HepG2 (cell line): ENCODE results near the gene LHFPL2. TPM values are rescaled to one million over a fixed set of nuclear protein-coding genes. Genes with fewer than 3 reads are reported as not detected.

Source experiments
- ATAC-seq: fragments of 200-7000 bp; cut with Tn5 transposase; 3 replicates; pipeline ENCODE4 v1.9.1; 2020; ENCODE audit warnings: mild to moderate bottlenecking, moderate library complexity
- BruUV-seq: library from RNA; stranded (reverse); fragments of 400-500 nt; replicated peaks from 2 replicates; lab custom pipeline; 2021; lab: Mats Ljungman, UMichigan
- CTCF ChIA-PET: fragments of 300-600 bp; formaldehyde crosslinking; extraction: SDS; loops from one replicate; lab custom pipeline; 2021; ENCODE audit warnings: low total read pairs, inconsistent platforms, low intra/inter-chr PET ratio; lab: Yijun Ruan, JAX
- POLR2A ChIA-PET: fragments of 350-600 bp; sonication (Branson Sonifier 250); formaldehyde crosslinking; loops from one replicate; lab custom pipeline; 2020; ENCODE audit warnings: antibody characterized with exemption, inconsistent platforms; lab: Yijun Ruan, JAX
- DNase-seq: peaks from one replicate; pipeline ENCODE4 v3.0.0-alpha.2; 2015; ENCODE audit warnings: low spot score
- FAIRE-seq: peaks from 3 replicates; lab custom pipeline; 2011; peaks lifted over from hg19 to GRCh38; lab: Jason Lieb, UNC
- H2AFZ ChIP-seq: one replicate; pipeline ENCODE4 v1.6.1; 2011; ENCODE audit warnings: low read length, inconsistent platforms
- H3K27ac ChIP-seq: fragments of 300-600 bp; 3 replicates; pipeline ENCODE4 v1.8.0; 2011; ENCODE audit warnings: mixed run types, mild to moderate bottlenecking, mixed read lengths, low read length, inconsistent platforms; ENCODE audit not compliant: insufficient read depth; ENCODE audit errors: extremely low read length
- H3K27me3 ChIP-seq, 2 experiments: fragments of 200-600 bp in 1 of 2; 2 replicates in 1 of 2; 3 replicates in 1 of 2; pipeline versions ENCODE4 v1.6.0 to v1.8.0; 2011; ENCODE audit warnings: low read length in 2 of 2, mild to moderate bottlenecking in 2 of 2, moderate library complexity in 2 of 2, inconsistent platforms in 1 of 2; ENCODE audit not compliant: insufficient read depth in 2 of 2, control insufficient read depth in 1 of 2
- H3K36me3 ChIP-seq, 2 experiments: fragments of 200-600 bp in 1 of 2; replicated peaks in 1 of 2; 2 replicates in 1 of 2; 3 replicates in 1 of 2; pipeline versions ENCODE4 v1.5.1 to v1.8.0; 2011; ENCODE audit warnings: low read length in 2 of 2, inconsistent platforms in 1 of 2; ENCODE audit not compliant: insufficient read depth in 2 of 2, control insufficient read depth in 1 of 2
- H3K4me1 ChIP-seq: 2 replicates; pipeline ENCODE4 v1.5.1; 2012; ENCODE audit warnings: low read length, inconsistent platforms; ENCODE audit not compliant: insufficient read depth
- H3K4me2 ChIP-seq: 2 replicates; pipeline ENCODE4 v1.6.0; 2011; ENCODE audit warnings: low read depth, low read length, inconsistent platforms
- H3K4me3 ChIP-seq, 3 experiments: fragments of 200-600 bp in 1 of 3; sonication (generic), shearing (Covaris generic) in 1 of 3; replicated peaks in 1 of 3; 2 replicates each; pipeline ENCODE4 v1.5.1; 2011 to 2016; ENCODE audit warnings: low read length in 3 of 3, inconsistent platforms in 2 of 3, low read depth in 2 of 3, mild to moderate bottlenecking in 2 of 3, control low read depth in 1 of 3, mixed read lengths in 1 of 3; ENCODE audit not compliant: insufficient read depth in 1 of 3
- H3K79me2 ChIP-seq: one replicate; pipeline ENCODE4 v1.6.1; 2011; ENCODE audit warnings: low read length, inconsistent platforms; ENCODE audit not compliant: insufficient read depth
- H3K9ac ChIP-seq: 2 replicates; pipeline ENCODE4 v1.6.0; 2011; ENCODE audit warnings: mild to moderate bottlenecking, low read depth, low read length, inconsistent platforms; ENCODE audit not compliant: insufficient read depth
- H3K9me3 ChIP-seq: 2 replicates; pipeline ENCODE4 v1.5.1; 2012; ENCODE audit warnings: mild to moderate bottlenecking, low read length
- H4K20me1 ChIP-seq: 2 replicates; pipeline ENCODE4 v1.6.0; 2011; ENCODE audit warnings: inconsistent platforms, mild to moderate bottlenecking, low read length, moderate library complexity; ENCODE audit not compliant: insufficient read depth
- BCLAF1 ChIP-seq: fragments of 450-650 bp; IDR thresholded peaks from 2 replicates; pipeline ENCODE4 v1.6.1; 2017; ENCODE audit warnings: mild to moderate bottlenecking
- IRF1 ChIP-seq: sonication (generic); formaldehyde crosslinking; IDR thresholded peaks from 2 replicates; pipeline ENCODE4 v1.4.0; 2020; ENCODE audit warnings: low read depth, mild to moderate bottlenecking, missing genetic modification reagents
- NR2C2 ChIP-seq: sonication (generic); formaldehyde crosslinking; IDR thresholded peaks from 2 replicates; pipeline ENCODE4 v1.4.0; 2020; ENCODE audit warnings: missing genetic modification reagents, mild to moderate bottlenecking, moderate library complexity, borderline replicate concordance
- SOX6 ChIP-seq, 2 experiments: fragments of 450-650 bp in 1 of 2; sonication (generic) in 1 of 2; formaldehyde crosslinking in 1 of 2; IDR thresholded peaks; 2 replicates each; pipeline versions ENCODE4 v1.4.0 to v1.6.1; 2017 to 2020; ENCODE audit warnings: antibody characterized with exemption in 1 of 2, mild to moderate bottlenecking in 1 of 2, missing genetic modification reagents in 1 of 2
- SP1 ChIP-seq, 2 experiments: fragments of 450-650 bp in 1 of 2; sonication (generic) in 1 of 2; formaldehyde crosslinking in 1 of 2; IDR thresholded peaks; 2 replicates each; pipeline versions ENCODE4 v1.4.0 to v1.6.1; 2016 to 2020; ENCODE audit warnings: missing genetic modification reagents in 1 of 2
- TOPORS ChIP-seq: sonication (generic); formaldehyde crosslinking; IDR thresholded peaks from 2 replicates; pipeline ENCODE4 v1.8.0; 2023; ENCODE audit warnings: mild to moderate bottlenecking, missing genetic modification reagents
- ZFP41 ChIP-seq: sonication (generic); formaldehyde crosslinking; IDR thresholded peaks from 2 replicates; pipeline ENCODE4 v1.4.0; 2020; ENCODE audit warnings: mild to moderate bottlenecking, missing genetic modification reagents, borderline replicate concordance
- WGBS: methylation state at CpG from one replicate; pipeline ENCODE4 v1.1.6; 2017; ENCODE audit warnings: low lambda C conversion rate; 5-methylcytosine and 5-hydroxymethylcytosine counted together
- in situ Hi-C: cut with HindIII; loops from 2 replicates; pipeline ENCODE4 v1.10.0; 2017; ENCODE audit warnings: low pct_unique_long_range_greater_than_20kb; ENCODE audit not compliant: extremely low pct_ligation_motif_present
- intact Hi-C: fragments of 100-400 bp; cut with micrococcal nuclease; formaldehyde crosslinking; loops from one replicate; pipeline ENCODE4 v1.10.0; 2022; ENCODE audit not compliant: unreplicated experiment
- polyA plus RNA-seq, 8 experiments: library from polyadenylated mRNA; depleted of rRNA in 3 of 8; stranded (reverse) in 7 of 8; unstranded in 1 of 8; fragments of >200 nt; fragmentation: Illumina TruSeq in 4 of 8; extraction: Trizol in 4 of 8; gene quantifications; 2 replicates each; pipeline versions ENCODE4 v1.2.1 to v1.2.3, GENCODE V29; 2011 to 2016; ENCODE audit warnings: low read depth in 4 of 8, missing spikeins in 1 of 8, mixed read lengths in 1 of 8; ENCODE audit not compliant: insufficient read depth in 1 of 8
- total RNA-seq, 5 experiments: library from RNA; depleted of rRNA; stranded (reverse); fragments of >200 nt; fragmentation: Illumina TruSeq; extraction: Trizol; gene quantifications; 2 replicates each; pipeline ENCODE4 v1.2.3, GENCODE V29; 2016; ENCODE audit warnings: low read depth in 1 of 5
- TF ChIP-seq, protein P1 (sequence below): sonication (generic); formaldehyde crosslinking; IDR thresholded peaks from 2 replicates; pipeline ENCODE4 v1.9.0; 2021; ENCODE audit warnings: missing genetic modification reagents, mild to moderate bottlenecking, borderline replicate concordance

The LHFPL2 gene
- total and polyA plus RNA-seq, 2 of the 13 experiments (the other 11 are each of a cell fraction or from before 2014, with no cell fraction given): 6.0 to 20.0 TPM

DNA sequence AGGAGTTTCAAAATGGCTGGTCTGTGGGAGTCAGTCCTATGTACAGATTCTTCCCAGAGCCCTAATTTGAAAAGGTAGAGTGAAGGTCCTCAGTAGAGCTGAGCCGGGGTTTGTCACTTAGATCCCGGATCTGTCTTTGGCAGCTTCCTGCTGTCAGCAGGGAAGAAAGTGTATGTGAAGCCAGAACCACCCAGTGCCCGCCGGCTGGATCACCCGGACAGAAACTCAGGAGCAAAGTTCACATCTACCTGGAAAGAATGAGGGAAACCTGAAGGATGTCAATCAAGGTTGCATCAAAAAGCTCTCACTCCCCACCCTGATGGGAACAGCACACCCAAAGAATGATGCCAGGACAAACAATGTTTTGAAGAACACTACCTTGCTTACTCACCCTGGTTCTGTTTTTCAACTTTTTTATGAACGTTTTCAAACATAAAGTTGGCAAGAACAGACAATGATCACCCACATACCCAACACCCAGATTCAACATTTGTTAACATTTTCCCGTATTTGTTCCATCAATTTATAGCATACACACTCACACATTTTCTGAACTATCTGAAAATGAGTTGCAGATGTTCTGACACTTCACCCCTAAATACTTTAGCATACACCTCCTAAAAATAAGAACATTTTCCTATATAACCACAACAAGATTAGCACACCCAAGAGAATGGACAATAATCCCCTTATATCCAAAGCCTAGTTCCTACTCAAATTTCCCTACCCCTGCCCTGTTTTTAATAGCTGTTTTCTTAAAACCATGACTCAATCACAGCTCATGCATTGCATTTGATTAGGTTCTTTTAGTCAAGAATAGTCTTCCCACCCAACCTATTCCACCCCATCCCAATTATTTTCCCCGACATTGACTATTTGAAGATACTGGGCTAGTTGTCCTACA lies 133.9 kb downstream of the LHFPL2 start:
- no peak for FAIRE-seq
- TF ChIP-seq NR2C2 (CRISPR knock-in tag): no peak
- no peak for TF ChIP-seq ZFP41

GRCh38 chr5:78513441-78513840 lies 135.1 kb downstream of the LHFPL2 start:
- no peak overlapping the region for H3K4me2 ChIP-seq
- peaks cover 6% of the 10 kb centered on the region for H3K79me2 ChIP-seq
- H3K36me3 ChIP-seq: peaks cover 3 to 4% of the 10 kb centered on the region in 2 experiments; a peak in 3 of 5 replicates
- no peak overlapping the region for H3K9ac ChIP-seq
- in situ Hi-C loops (no loop called here), intact Hi-C loops (no loop called here)
- CTCF ChIA-PET: no interaction called here
- no peak overlapping the region for H3K4me3 ChIP-seq
- no peak overlapping the region for H2AFZ ChIP-seq
- H3K27ac ChIP-seq: no peak overlapping the region
- no peak for FAIRE-seq
- POLR2A ChIA-PET: no interaction called here
- BruUV-seq: no TSS peak
- no peaks in the 10 kb centered on the region for H4K20me1 ChIP-seq
- no peak for DNase-seq
- WGBS: 86% methylated on average over 6 of the region's 6 CpGs
- ATAC-seq: no peak
- H3K4me1 ChIP-seq: peaks cover 30% of the 10 kb centered on the region
- H3K27me3 ChIP-seq: no peaks in the 10 kb centered on the region
- H3K9me3 ChIP-seq: no peaks in the 10 kb centered on the region
- TF ChIP-seq SOX6 (IDR thresholded peaks at IDR 0.05) (no peak), SOX6 (CRISPR knock-in tag; IDR thresholded peaks at IDR 0.05) (no peak), TOPORS (CRISPR knock-in tag) (no peak), IRF1 (CRISPR knock-in tag) (no peak), BCLAF1 (no peak), SP1 (IDR thresholded peaks at IDR 0.05) (no peak), SP1 (CRISPR knock-in tag; IDR thresholded peaks at IDR 0.05) (no peak)
- TF ChIP-seq, protein P1, sequence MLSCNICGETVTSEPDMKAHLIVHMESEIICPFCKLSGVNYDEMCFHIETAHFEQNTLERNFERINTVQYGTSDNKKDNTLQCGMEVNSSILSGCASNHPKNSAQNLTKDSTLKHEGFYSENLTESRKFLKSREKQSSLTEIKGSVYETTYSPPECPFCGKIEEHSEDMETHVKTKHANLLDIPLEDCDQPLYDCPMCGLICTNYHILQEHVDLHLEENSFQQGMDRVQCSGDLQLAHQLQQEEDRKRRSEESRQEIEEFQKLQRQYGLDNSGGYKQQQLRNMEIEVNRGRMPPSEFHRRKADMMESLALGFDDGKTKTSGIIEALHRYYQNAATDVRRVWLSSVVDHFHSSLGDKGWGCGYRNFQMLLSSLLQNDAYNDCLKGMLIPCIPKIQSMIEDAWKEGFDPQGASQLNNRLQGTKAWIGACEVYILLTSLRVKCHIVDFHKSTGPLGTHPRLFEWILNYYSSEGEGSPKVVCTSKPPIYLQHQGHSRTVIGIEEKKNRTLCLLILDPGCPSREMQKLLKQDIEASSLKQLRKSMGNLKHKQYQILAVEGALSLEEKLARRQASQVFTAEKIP (CRISPR knock-in tag): no peak

More for the DNA sequence above, 133.9 kb downstream of the LHFPL2 start:
- ATAC-seq (no peak), DNase-seq (no peak)
- no peaks in the 10 kb centered on the region for H4K20me1 ChIP-seq
- peaks cover 6% of the 10 kb centered on the region for H3K79me2 ChIP-seq
- no peaks in the 10 kb centered on the region for H3K27me3 ChIP-seq
- peaks cover 30% of the 10 kb centered on the region for H3K4me1 ChIP-seq
- H3K9ac ChIP-seq: no peak overlapping the region
- H3K4me3 ChIP-seq: no peak overlapping the region
- H2AFZ ChIP-seq: no peak overlapping the region
- no peak overlapping the region for H3K4me2 ChIP-seq
- POLR2A ChIA-PET: no interaction called here
- no peak overlapping the region for H3K27ac ChIP-seq
- WGBS: 90% methylated on average over 8 of the region's 8 CpGs
- peaks cover 0 to 1% of the 10 kb centered on the region in 2 experiments; a peak in 2 of 5 replicates for H3K36me3 ChIP-seq
- intact Hi-C loops: loop anchor here (5.0 kb wide), 1 partner anchor 32 kb away; no protein-coding TSS in a partner anchor
- CTCF ChIA-PET: no interaction called here
- H3K9me3 ChIP-seq: no peaks in the 10 kb centered on the region
- in situ Hi-C loops: no loop called here
- BruUV-seq: no TSS peak
